GM18519 (cell line): ENCODE results near the gene DGKD.
"Not testable (repeated sequence)": the region's sequence is repeated elsewhere in the genome, so short reads cannot be mapped to it uniquely, and the experiment has no call there.

Experiments used
- ATAC-seq: cut with Tn5 transposase; IDR thresholded peaks from one replicate; pipeline ENCODE4 v1.9.1; 2021; ENCODE audit warnings: mild to moderate bottlenecking, moderate library complexity; ENCODE audit not compliant: unreplicated experiment, low FRiP score

The DGKD gene

GRCh38 chr2:233336091-233336490 lies 18.2 kb upstream of the DGKD start:
- not testable (repeated sequence) for ATAC-seq

DNA sequence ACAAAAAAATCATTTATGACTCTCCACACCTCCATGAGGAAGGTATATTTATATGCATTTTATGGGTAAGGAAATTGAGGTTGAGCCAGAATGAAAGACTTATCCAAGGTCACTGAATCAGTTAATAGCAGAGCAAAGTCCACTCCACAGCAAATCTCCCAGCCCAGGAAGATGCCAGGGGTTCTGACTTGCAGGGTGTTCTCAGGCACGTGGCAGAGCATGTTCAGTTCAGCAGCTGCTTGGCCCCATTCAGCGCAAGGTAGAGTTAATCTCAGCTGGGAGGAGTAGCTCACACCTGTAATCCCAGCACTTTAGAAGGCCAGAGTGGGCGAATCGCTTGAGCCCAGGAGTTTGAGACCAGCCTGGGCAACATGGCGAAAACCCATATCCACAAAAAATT lies 17.8 kb upstream of the DGKD start:
- ATAC-seq: no peak

GRCh38 chr2:233338046-233338445 lies 16.2 kb upstream of the DGKD start:
- ATAC-seq: no peak

DNA sequence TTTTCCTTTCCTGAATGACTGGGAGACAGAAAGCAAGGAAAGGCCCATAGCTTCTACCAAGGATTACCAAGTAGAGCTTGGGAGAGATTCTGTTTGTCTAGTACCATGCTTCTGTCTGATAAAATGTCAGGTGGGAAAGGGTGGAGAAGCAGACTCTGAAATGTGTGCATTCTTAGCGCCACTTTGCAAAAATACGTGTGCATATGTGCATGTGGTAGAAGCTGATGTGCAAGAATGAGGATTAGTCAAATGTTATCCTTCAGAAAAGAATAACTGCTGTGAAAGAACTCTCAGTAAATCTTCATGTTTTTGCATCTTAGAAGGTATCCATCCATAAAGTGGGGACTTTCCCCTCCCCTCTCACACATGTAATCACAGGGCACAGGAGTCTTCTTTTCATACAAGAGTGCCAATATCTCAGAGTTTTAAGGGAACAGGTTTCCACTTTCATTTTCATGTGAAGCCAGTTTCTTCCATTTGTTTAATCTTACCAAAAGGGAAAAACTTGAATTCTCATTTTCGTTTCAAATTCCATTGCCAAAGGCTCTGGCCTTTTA lies 15.4 kb upstream of the DGKD start:
- no peak for ATAC-seq

GRCh38 chr2:233339427-233339826 lies 14.9 kb upstream of the DGKD start:
- no peak for ATAC-seq

GRCh38 chr2:233341296-233341695 lies 13.0 kb upstream of the DGKD start:
- no peak for ATAC-seq

DNA sequence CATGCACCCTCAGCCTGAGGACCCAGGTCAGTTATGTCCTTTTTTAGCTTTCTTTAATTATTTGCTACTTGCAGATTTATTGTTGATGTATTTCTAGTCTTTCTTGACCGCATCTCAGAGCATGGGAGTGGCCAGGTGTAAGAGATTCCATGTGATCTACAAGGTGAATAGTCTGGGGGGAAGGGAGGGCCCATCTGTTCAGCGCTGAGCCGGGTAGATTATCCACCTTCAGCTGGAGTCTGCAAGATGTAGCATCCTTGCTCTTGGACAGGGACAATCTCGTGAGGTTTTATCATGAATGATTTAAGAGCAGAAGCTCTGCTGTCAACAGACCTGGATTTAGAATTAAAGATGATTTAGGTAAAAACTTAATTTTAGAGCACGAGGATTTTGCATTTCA lies 12.0 kb upstream of the DGKD start:
- no peak for ATAC-seq

GRCh38 chr2:233343171-233343705 lies 11.1 kb upstream of the DGKD start:
- no peak for ATAC-seq

DNA sequence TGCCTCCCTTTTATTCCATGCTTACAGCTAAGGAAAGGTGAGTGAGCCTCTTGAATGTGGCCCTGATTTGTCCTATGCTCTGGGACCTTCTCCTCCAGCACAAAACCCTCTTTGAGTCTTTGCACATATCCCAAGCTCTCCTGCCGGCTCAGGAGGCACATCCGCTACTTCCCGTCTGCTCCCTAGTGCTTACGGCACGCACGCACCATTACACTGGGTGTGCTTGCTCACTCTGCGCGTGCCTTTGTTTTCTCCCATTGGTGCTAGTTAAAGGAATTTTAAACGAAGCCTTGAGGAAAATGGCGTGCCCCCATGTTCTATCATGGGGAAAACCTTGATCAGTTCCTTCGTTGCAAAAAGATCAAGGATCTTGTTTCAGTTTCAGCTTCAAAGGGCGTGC lies 7.9 kb upstream of the DGKD start:
- no peak for ATAC-seq

DNA sequence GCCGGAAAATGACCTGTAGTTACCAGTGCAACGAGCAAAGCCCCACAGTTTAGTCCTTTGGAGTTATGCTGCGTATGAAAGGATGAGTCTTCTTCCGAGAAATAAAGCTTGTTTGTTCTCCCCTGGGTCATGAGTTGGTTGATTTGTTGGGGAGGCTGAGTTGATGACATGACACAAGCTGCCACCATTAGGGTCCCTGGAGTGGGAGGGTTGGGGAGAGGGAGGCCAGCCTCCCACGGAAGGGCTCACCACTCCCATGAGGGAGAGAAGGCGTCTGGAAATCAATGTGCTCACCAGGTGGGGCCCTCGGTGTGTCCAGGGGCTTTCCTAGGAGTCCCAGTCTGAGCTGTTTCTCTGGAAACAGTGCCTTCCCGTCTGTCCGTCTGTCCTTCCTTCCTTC lies 7.4 kb upstream of the DGKD start:
- no peak for ATAC-seq

DNA sequence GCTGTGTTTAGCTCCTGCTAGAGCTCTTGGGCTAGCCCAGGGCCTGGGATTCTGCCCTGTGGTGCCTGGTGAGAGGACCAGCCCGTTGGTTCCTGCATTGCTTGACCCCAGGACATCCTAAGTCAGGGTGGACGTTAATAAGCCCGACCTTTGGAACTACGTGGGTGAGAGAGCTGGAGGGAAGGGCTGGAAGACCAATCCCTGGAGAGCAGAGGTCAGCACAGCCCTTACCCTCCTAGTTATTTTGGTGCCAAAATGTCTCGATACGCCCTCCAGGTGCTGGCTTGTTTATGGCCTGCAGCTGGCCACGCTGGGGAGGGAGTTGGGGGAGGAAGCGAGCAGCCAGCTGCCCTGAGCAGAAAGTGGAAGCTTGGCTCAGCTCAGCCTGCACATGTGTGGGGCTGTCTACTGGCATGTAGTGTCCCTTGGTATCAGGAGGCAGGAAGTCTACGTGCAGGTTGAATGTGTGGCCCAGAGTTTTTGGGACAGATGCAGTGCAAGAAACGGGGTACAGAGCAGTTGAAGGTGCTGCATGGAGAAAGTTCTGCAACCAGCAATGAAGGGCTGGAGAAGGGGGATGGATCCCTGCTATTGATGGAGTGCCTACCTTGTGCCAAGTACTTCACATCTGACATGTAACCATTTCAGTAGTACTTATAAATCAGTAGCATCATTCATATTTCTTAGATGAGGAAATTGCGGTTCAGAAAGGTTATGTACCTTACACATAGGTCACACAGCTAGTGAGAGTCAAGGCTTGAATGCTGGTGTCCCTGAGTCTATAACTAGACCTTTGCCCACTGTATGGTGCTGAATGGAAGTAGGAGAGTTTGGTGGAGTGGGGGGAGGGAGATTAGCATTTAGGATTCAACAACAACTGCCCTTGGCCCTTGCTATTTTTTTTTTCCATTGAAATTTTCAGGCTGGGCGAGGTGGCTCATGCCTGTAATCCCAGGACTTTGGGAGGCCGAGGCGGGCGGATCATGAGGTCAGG lies 5.0 kb upstream of the DGKD start:
- ATAC-seq: no peak

DNA sequence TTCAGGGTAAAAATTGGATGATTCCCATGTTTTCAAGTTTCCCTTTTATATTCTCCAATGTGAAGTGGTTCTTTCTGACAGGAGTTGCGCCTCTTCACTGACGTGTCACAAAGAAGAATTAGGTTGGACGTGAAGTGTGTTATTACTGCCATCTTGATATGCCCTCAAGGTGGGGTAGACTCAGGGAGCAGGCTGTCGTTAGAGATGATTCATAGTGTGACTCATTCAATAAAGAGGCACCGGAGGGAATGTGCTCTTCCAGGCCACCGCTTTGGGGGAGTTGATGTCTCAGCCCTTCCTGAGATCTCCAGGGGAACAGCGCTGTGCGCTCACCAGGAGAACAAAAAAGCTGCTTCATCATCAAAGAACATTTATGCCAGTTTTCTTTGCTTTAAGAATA lies 3.6 kb upstream of the DGKD start:
- no peak for ATAC-seq

GRCh38 chr2:233351423-233351822 lies 2.9 kb upstream of the DGKD start:
- ATAC-seq: no peak

- no peak for ATAC-seq
Measured at GRCh38 chr2:233352141-233352842, 2.0 kb upstream of the DGKD start.

GRCh38 chr2:233353101-233353768 lies 1.1 kb upstream of the DGKD start:
- no peak for ATAC-seq

GRCh38 chr2:233354500-233354924 lies 218 bp downstream of the DGKD start:
- ATAC-seq: peak; percentile 14

GRCh38 chr2:233354971-233355574 lies 779 bp downstream of the DGKD start:
- no peak for ATAC-seq

- ATAC-seq: no peak
Measured at GRCh38 chr2:233355916-233356315, 1.6 kb downstream of the DGKD start.

- ATAC-seq: no peak
Measured at GRCh38 chr2:233356546-233357308, 2.4 kb downstream of the DGKD start.
